Bronchial epithelial cell (primary cell): ENCODE results near the gene PGC. TPM values are rescaled to one million over a fixed set of nuclear protein-coding genes. Genes with fewer than 3 reads are reported as not detected.
A peak's percentile ranks its signal among the peaks of the same experiment; 100 is the strongest.

Source experiments
- DNase-seq: peaks from one replicate; pipeline ENCODE4 v3.0.0-alpha.2; 2010; ENCODE audit warnings: low read depth
- FAIRE-seq: peaks from 2 replicates; lab custom pipeline; 2011; peaks lifted over from hg19 to GRCh38; lab: Jason Lieb, UNC
- H3K27me3 ChIP-seq: 2 replicates; pipeline ENCODE4 v1.5.1; 2011; ENCODE audit warnings: low read length; ENCODE audit not compliant: control insufficient read depth, insufficient read depth
- H3K36me3 ChIP-seq: 2 replicates; pipeline ENCODE4 v1.5.1; 2011; ENCODE audit warnings: low read length; ENCODE audit not compliant: control insufficient read depth, insufficient read depth
- H3K4me3 ChIP-seq: 2 replicates; pipeline ENCODE4 v1.5.1; 2011; ENCODE audit warnings: mild to moderate bottlenecking, low read depth, low read length, control low read depth
- total RNA-seq: library from RNA; depleted of rRNA; stranded (reverse); fragments of >200 nt; gene quantifications from 2 replicates; pipeline ENCODE4 v1.2.1, GENCODE V29; 2014
- TF ChIP-seq, protein P1 (sequence below): IDR thresholded peaks from 2 replicates; pipeline ENCODE4 v1.5.1; 2011; ENCODE audit warnings: mild to moderate bottlenecking, moderate library complexity, low read length, control low read depth, inconsistent platforms; ENCODE audit not compliant: insufficient read depth, severe bottlenecking

Gene PGC
- total RNA-seq, 1 donor from 2014 or later, result not detected

DNA sequence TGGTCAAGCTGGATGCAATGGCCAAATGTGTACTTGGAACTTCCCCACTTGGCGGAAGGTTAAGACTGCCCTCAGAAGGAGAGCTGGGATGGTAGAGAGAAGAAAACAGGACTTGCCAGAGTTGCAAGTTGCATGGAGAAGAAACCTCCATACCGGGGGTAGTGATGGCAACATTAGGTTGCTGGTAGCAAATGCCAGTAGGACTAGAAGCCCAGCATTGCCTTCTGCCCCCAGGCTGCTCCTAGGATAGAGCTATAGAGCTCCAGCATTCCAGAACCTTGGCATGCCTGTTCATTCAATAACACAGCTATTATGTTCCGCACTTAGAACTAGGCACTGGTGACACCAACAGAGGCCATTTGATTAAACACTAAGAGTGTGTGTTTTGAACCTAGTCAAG is 38.3 kb downstream of the PGC start:
- no peaks in the 10 kb centered on the region for H3K27me3 ChIP-seq
- DNase-seq (no peak), FAIRE-seq (no peak)
- TF ChIP-seq, protein P1, sequence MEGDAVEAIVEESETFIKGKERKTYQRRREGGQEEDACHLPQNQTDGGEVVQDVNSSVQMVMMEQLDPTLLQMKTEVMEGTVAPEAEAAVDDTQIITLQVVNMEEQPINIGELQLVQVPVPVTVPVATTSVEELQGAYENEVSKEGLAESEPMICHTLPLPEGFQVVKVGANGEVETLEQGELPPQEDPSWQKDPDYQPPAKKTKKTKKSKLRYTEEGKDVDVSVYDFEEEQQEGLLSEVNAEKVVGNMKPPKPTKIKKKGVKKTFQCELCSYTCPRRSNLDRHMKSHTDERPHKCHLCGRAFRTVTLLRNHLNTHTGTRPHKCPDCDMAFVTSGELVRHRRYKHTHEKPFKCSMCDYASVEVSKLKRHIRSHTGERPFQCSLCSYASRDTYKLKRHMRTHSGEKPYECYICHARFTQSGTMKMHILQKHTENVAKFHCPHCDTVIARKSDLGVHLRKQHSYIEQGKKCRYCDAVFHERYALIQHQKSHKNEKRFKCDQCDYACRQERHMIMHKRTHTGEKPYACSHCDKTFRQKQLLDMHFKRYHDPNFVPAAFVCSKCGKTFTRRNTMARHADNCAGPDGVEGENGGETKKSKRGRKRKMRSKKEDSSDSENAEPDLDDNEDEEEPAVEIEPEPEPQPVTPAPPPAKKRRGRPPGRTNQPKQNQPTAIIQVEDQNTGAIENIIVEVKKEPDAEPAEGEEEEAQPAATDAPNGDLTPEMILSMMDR, result no peak
- H3K36me3 ChIP-seq, result peaks cover 3% of the 10 kb centered on the region
- H3K4me3 ChIP-seq, result no peak overlapping the region

DNA sequence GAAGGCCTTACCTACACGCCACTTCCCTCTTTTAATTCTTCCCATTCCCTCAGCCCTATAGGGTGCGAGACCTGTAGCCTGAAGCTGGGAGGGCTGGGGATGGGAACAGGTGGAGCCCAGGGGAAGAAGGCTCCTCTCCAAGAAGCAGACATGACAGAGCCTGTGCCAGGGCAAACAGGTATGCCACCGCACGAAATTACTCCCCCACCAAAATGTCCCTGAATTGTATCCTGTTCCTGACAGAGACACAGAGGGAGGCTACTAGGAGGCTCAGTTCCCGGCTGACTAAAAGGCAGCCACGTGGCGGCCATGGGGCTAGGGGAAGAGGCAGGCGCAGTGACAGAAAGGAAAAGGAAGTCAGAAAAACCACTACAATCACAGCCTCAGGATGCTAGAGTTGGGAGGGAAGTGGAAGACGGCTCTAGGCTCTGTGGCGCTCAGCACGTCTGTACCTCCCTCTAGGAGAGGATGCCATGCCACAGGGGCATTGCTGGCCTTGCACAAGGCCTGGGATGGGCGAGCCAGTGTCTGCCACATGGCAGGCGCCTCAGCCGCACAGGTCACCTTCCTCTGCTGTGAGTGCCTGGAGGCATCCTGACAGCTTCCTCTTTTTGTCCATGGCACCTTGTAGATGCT is 39.5 kb downstream of the PGC start:
- peaks cover 5% of the 10 kb centered on the region for H3K36me3 ChIP-seq
- no peak for DNase-seq
- no peaks in the 10 kb centered on the region for H3K27me3 ChIP-seq
- H3K4me3 ChIP-seq, result no peak overlapping the region
- peak; percentile 58 for FAIRE-seq
- TF ChIP-seq, protein P1, result no peak

DNA sequence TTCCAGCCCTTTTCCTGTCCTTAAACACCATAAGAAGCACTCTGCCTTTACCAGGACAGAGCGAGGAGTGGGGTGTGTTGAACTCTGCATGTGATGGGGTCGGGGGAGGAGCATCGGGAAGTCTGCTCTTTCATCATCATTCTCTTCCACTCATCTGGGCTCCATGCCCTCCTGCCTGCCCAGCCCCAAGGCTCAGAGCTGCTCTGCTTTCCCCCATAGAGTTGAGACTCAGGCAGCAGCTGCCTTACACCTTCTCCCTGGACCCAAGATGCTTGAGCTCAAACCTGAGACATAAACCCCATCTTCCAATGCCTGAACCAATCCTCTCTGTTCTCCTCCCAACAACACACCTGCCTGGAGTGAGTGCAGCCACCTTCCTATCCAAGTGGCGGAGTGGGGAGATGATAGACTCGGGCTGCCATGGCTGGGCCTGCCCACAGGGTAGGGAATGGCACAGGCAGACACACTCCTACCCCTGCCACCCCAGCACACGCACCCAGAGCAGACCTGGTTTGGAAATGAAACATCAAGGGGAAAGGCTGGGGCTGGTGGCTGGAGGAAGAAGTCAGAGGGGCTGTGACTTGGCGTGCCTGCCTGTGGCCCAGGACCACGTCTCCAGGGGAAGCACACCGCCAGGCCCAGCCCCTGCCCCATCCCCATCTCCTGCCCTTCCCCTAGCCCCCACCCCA is 40.2 kb downstream of the PGC start:
- no peak for FAIRE-seq
- H3K4me3 ChIP-seq, result no peak overlapping the region
- TF ChIP-seq, protein P1, result no peak
- no peaks in the 10 kb centered on the region for H3K27me3 ChIP-seq
- no peak for DNase-seq
- peaks cover 8% of the 10 kb centered on the region for H3K36me3 ChIP-seq

DNA sequence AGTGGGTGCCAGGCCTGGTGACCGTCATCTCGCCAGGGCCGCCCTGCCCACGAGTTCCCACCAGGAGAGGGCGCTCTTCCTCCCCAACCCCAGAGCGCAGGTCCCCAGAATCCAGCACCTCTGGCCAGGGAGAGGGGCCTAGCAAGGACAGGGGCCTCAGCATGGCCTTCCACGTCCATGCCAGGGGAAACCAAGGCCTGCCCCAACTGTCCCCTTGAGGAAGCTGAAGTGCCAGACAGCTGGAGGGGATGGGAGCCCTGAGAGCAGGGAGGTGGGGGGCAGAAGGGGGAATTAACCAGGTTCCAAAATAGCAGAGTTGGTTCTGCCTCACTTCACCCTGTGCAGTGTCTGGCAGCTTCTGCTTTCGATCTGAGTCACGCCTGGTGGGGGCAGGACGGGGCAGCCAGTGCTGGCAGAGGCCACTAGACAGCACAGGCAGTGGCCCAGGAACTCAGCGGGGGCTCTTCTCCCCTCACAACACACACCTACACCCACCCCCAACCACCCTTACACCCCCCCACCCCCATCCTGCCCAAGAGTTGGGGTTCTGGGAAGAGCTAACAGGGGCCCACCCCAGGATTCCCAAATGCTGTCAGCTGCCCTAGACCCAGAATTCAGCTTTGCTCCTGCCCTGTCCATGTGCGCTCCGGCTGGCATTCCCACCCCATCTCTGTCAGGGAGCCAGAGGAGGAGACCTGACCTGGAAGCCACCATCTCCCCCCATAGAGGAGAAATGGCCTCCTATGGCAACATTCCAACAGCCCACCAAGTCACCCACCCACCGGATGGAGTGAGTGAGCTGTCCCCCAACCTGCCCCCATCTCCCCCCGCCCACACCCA is 41.0 kb downstream of the PGC start:
- TF ChIP-seq, protein P1, result peak; percentile 64
- peaks cover 8% of the 10 kb centered on the region for H3K36me3 ChIP-seq
- no peaks in the 10 kb centered on the region for H3K27me3 ChIP-seq
- FAIRE-seq, result no peak
- no peak overlapping the region for H3K4me3 ChIP-seq
- no peak for DNase-seq

DNA sequence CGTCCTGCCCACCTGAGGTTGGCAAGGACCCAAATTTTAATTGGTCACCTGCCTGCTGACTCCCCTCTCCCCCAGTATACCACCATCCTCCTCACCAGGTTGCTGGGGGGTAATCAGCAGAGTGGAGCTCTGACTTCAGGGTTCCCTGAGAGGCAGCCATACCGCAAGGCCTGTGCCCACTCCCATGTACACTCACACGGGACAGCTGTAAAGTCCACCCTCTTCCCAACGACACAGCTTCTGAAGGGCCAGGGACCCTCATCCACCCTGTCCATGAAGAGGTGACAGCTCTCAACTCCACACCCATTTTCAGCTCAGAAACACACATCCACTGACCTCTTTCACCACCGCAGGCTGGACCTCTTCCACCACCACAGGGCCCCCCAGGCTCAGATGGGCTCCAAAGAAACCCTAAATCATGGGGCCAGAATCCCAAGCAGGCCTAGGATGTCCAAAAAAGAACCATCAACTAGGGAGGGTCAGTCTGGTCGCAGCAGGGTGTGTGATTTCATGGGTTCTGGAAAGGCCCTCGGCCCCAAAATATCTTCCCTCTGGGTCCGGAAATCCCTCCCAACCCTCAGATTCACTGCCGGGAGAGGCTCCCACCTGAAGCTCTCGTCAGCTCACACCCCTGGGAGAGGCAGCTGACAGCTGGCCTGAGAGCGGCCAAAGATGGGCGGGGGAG is 41.7 kb downstream of the PGC start:
- no peak for DNase-seq
- no peak for FAIRE-seq
- TF ChIP-seq, protein P1, result no peak
- Histone ChIP-seq H3K27me3 (no peaks in the 10 kb centered on the region), H3K4me3 (no peak overlapping the region), H3K36me3 (peaks cover 8% of the 10 kb centered on the region)
